Measurements from ENCODE around the gene TEX38.

DNA sequence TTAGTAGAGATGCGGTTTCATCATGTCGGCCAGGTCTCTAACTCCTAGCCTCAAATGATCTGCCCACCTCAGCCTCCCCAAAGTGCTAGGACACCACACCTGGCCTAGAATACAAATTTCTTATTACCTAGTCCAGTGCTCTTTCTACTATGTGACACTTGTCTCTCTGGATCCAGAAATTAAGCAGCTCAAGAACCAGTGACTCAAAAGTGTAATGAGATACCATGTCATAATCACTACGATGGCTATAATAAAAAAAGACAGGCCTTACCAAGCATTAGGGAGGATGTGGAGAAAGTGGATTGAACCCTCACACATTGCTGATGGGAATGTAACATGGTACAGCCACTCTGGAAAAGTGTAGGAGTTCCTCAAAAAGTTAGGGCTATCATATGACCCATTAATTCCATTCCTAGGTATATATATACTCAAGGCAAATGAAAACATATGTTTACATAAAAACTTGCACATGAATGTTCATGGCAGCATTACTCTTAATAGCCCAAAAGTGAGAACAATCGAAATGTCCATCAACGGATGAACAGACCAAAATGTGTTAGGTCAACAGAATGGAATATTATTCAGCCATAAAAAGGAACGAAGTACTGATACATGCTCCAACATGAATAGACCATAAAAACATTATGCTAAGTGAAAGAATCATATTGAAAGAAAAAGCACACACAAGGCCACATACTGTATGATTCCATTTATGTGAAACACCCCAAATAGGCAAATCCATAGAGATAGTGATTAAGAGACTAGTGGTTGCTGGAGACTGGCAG, 8.3 kb downstream of the TEX38 start:
- TF ChIP-seq POLR2A (IDR thresholded peaks at IDR 0.05; ENCODE audit: borderline replicate concordance, extremely low read depth, insufficient read depth, insufficient read length) (no peak), EZH2 (IDR thresholded peaks at IDR 0.05) (no peak), RAD21 (IDR thresholded peaks at IDR 0.05; ENCODE audit: low read depth) (no peak), CTCF (IDR thresholded peaks at IDR 0.05 in 2 of 3, conservative IDR thresholded peaks at IDR 0.05 in 1 of 3; ENCODE audit: borderline replicate concordance in 1 of 3, insufficient read depth in 1 of 3, low read depth in 2 of 3, low read length in 2 of 3) (no peak), EZH2phosphoT487 (IDR thresholded peaks at IDR 0.05; ENCODE audit: borderline replicate concordance) (no peak), EGR1 (IDR thresholded peaks at IDR 0.05; ENCODE audit: low read depth) (no peak), SRF (IDR thresholded peaks at IDR 0.05; ENCODE audit: low read depth) (no peak), ZNF274 (IDR thresholded peaks at IDR 0.05; ENCODE audit: low read depth, low read length) (no peak), SIN3A (IDR thresholded peaks at IDR 0.05; ENCODE audit: low read depth) (no peak), POLR2AphosphoS5 (IDR thresholded peaks at IDR 0.05; ENCODE audit: low read depth, low read length) (no peak)
- TF ChIP-seq, protein P1, sequence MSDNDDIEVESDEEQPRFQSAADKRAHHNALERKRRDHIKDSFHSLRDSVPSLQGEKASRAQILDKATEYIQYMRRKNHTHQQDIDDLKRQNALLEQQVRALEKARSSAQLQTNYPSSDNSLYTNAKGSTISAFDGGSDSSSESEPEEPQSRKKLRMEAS (IDR thresholded peaks at IDR 0.05), result no peak
